Fibroblast of skin of scalp (primary cell): Measurements from ENCODE around the gene VANGL1.

Experiments used
- DNase-seq: peaks from one replicate; pipeline ENCODE4 v3.0.0-alpha.2; 2013

The VANGL1 gene

DNA sequence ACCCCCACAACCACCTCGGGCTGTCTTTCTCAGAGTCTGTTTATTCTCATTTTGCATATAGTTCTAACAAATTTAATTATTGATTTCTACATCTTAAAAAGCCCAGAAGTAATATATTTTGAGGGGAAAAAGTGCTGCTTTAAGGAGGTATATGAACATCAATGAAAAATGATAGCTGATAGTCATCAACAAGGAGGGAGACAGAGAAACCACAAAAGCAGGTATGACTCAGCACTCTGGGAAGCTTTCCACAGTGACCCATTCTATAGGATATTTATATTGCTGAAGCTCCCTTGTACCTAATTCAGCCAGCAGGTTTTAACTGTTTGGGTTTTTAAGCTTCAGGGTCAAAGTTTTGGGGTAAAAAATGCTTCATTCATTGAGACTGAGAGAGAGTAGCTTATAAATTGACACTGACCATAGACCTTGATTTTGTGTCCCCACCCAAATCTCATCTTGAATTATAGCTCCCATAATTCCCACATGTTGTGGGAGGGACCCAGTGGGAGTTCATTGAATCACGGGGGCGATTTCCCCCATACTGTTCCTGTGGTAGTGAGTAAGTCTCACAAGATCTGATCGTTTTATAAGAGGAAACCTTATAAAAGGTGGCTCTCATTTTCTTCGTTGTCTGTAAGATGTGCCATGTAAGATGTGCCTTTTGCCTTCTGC is 27.4 kb downstream of the VANGL1 start:
- peak; percentile 80 for DNase-seq

GRCh38 chr1:115669886-115670285 is 28.1 kb downstream of the VANGL1 start:
- peak; percentile 25 for DNase-seq

GRCh38 chr1:115670476-115671175 is 28.9 kb downstream of the VANGL1 start:
- no peak for DNase-seq

- DNase-seq: no peak
These were observed 29.6 kb downstream of the VANGL1 start for GRCh38 chr1:115671176-115671934.

DNA sequence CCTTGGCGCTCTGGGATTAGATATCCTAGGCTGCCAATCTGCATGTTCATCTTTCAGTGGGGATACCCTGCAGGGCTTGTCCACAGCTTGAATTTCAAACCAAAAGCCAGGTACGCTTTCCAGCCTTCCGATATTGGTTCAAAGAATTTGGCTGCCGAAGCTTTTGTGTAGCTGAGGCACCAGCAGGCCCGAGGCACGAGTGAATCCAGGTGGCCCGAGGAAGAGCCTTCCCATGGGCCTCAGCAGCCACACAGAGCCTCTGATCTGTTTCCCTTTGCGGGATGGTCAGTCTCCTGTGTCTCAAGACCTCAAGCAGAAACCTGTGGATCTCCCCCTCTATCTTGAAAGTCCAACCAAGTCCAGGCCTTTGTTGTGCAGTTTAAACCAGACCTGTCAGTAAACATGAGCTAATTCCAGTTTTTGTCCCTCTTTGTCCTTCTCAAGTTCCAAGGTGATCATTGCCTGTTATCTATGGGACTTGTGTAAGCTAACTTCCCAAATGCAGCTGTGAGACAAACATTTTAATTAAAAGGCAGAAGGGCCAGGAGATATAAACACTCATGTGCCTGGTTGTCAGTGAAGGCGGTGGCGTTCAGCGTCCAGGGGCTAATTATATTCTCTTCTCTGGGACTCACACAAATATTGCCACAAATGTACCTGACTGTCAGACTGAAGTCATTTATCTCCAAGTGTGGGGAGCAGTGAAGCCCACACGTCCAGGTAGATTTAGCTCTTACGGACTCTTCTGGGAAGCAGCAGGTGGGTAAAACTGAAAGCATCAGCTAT is 30.6 kb downstream of the VANGL1 start:
- no peak for DNase-seq

GRCh38 chr1:115676498-115677181 is 34.9 kb downstream of the VANGL1 start:
- DNase-seq: no peak

DNA sequence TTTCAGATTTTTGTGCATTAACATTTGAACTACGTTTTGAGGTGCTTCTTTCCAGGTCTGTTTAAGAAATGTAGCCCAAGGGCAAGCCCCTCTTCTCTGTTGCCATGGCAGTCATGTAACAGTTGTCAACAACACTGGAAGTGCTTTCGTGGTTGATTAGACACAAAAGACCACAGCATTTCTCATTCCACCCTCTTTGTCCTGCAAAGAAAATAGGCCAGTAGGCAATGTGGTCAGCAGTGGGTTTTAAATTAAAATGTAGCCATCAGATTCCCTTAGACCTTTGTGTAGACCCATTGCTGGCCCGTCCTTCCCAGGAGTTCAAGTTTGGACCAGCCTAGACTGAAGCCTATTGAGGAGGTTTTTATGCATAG is 35.4 kb downstream of the VANGL1 start:
- no peak for DNase-seq

DNA sequence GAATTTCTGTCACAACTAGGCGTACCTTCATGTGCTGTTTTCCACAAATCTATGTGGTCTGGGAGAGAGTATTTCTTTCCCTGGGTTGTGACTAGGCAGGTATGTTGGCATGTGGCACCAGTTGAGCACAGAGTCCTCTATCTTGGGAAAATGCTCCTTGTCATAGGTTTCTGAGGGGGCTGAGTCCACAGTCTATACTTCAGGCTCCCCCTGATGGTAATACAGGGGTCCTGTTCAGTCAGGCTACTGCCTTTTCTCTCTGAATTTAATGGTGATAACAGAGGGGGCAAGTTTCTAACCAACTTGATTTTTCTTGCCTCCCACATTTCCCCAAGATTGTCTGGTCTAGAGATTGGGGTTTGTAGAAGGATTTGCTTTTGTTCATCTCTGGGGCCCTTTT is 35.8 kb downstream of the VANGL1 start:
- no peak for DNase-seq

- DNase-seq: peak; percentile 19
These were observed 36.4 kb downstream of the VANGL1 start for GRCh38 chr1:115678141-115678540.

DNA sequence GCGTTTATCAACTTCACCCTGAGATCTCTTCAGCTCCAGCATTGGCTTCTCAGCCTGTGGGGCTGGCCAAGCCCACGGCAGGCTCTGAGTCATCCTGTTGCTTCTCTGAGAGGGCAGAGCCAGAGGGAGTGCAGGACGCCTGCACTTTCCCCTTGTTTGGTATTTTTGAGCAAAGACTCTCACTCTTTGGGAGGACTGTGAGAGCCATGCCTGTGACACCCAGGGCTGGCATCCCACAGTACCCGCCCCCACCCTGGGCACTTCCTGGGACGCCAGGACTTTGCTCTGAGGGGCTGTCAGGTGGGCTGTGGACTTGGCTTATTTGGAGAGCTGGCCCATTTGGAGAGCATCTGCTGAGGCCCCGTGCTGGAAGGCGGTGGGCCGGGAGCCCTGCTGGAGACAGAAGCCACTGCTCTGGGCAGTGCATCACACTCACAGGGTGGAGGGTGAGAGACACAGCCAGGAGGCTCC is 37.4 kb downstream of the VANGL1 start:
- peak; percentile 70 for DNase-seq

DNA sequence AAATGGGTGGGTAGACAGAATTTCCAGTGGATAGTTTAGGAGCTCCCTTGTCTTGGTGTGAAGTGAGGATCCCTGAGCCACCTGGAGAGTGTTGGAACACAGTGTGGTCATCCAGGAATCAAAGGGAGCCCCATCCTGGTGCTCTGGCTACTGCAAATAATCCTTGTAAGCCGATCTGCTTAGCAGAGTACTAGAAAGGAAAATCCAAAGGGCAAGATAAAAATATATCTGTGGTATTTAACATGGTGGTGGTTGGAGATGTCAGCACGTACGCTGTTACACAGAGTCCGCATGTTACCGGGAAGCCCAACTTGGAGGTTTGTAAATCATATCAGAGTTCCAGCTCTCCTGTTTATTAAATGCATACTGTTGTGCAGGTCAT is 39.0 kb downstream of the VANGL1 start:
- no peak for DNase-seq

DNA sequence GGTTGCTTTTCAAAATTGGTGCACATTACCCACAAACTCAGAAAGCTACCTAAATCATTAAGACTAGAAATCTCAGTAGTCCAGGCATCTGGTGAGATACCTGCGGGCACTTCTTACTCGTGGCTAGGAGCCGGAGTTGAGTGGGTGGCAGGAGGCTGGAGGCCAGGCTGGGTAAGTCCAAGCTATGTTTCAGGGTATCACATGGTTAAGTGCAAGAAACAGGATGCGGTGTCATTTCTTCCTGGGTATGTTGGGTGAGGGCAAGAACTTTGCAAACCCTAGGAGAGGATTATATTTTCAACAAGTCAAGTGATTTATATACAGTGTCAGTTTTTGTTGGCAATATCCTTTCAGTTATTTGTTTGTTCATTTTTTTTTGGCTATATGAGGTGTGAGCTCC is 41.0 kb downstream of the VANGL1 start:
- no peak for DNase-seq

DNA sequence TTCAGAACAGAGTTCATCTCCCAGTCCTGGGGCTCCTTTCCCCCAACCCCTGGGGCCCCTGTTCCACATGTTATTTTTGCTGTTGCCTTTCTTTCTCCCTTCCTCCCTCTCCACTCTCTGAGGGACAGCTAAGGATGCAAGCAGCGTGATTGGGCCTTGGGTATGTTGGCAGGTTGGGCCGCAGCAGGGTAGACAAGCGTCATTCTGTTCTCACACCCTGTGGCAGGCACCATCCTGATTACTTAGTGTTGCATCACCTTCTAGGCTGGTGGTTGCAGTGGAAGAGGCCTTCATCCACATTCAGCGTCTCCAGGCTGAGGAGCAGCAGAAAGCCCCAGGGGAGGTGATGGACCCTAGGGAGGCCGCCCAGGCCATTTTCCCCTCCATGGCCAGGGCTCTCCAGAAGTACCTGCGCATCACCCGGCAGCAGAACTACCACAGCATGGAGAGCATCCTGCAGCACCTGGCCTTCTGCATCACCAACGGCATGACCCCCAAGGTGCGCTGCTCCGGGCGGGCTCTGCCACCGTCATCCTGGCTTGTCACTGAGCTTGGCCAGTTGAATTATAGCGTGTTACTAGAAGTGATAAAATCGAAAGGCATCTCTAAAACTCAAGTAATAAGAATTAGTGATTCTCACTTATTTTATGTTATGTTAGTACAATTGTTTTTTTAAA is 43.4 kb downstream of the VANGL1 start:
- peak; percentile 31 for DNase-seq

DNA sequence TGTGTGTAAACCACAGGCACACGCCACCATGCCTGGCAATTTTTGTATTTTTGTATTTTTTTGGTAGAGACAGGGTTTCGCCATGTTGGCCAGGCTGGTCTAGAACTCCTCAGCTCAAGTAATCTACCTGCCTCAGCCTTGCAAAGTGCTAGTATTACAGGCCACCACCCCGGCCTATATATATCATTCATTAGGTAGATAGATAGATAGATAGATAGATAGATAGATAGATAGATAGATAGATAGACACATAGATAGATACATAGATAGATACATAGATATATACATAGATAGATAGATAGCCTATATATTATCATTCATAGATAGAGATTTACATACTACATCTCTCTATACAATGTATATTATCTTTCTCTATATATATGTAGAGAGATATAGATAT is 46.0 kb downstream of the VANGL1 start:
- no peak for DNase-seq

DNA sequence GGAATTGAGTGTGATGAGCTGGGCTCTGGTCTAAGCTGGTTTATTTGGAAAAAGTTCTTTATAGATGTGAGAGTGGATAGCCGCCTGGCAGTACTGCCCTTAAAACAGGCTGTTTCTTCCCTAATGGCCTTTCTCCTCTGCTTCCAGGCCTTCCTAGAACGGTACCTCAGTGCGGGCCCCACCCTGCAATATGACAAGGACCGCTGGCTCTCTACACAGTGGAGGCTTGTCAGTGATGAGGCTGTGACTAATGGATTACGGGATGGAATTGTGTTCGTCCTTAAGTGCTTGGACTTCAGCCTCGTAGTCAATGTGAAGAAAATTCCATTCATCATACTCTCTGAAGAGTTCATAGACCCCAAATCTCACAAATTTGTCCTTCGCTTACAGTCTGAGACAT is 49.2 kb downstream of the VANGL1 start:
- no peak for DNase-seq

GRCh38 chr1:115692224-115692623 is 50.5 kb downstream of the VANGL1 start:
- no peak for DNase-seq

- no peak for DNase-seq
These were observed 53.0 kb downstream of the VANGL1 start for GRCh38 chr1:115694805-115695204.

DNA sequence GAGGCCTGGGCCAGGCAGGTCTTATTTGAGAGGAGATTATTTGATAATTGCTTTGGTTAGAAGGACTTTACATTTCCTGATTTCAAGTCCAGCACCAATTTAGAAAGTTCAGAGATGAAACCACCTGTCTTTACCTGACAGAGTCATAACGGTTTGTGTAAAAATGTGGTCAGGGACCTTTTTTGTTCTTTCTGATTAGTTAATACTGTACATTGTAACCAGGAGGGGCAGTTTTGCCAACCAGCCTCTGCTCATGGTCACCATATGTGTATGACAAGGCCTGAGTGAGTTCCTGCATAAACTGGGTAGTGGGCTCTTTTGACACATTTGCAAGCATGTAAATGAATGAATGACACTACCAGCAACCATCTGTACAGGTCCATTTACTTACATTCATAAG is 55.8 kb downstream of the VANGL1 start:
- no peak for DNase-seq

DNA sequence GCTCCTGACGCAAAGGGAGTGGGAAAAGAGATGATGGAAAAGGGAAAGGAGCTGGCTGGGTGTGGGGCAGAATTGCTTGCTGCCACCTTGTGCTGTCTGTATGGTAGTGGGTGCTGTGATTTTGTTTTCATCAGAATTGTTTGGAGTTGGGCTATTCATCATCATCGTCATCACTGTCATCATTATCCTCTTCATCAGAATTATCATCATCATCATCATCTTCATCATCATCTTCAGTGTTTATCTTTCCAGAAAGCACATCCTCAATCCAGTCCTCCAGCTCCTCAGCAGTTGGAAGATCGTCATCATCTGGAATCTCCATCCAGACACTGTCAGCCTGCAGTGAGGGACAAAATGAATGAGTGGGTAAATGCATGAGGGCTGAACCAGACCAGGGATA is 59.3 kb downstream of the VANGL1 start:
- no peak for DNase-seq

GRCh38 chr1:115702959-115703358 is 61.2 kb downstream of the VANGL1 start:
- DNase-seq: no peak

DNA sequence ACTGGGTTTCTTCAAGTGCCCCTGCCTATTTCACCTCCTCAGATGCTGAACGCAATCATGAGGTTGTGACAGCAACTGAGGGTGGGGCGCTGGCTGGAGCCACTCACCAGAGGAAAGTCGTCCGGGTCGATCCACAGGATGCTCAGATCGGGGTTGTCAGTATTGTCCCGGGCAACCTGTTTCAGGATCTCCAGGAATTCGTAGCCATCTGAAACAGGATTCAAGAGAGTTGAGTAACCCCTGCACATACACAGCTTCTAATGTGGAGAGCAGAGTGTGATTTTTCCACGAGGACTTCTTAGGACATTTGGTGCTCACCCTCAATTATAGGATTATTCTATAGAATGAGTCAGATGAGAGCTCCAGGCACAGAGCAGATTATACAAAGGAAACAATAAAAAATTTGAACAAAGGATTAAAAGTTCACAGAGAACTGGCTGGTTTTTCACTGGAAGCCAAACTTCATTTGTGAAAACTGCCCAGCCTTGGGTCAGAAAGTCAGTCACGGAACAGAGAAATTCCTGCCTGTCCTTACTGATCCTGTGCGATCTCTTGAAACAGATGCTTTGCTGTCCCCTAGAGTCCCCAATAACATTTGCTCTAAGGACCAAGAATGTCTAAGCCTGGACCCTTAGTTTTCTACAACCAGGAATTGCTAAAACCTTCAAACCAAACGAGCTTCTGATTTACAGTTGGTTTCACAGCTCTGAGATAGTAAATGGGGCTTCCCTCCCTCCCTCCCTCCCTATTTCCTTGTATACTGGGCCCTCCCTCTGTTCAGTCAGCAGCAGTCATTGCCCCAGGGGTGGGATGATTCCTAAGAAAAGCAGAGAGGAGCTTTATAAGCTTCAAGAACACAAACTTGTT is 63.5 kb downstream of the VANGL1 start:
- DNase-seq: no peak
